Activated CD8-positive, alpha-beta memory T cell treated with anti-CD3 and anti-CD28 coated beads, Interleukin-2, amount 50 U/mL, for 24 hours (primary cell): ENCODE measurements around the gene PROK2.

Source experiments
- DNase-seq: peaks from one replicate; pipeline ENCODE4 v3.0.0-alpha.2; 2020; ENCODE audit errors: extremely low read depth

PROK2 gene

GRCh38 chr3:71742621-71743020 is 42.3 kb downstream of the PROK2 start:
- no peak for DNase-seq

DNA sequence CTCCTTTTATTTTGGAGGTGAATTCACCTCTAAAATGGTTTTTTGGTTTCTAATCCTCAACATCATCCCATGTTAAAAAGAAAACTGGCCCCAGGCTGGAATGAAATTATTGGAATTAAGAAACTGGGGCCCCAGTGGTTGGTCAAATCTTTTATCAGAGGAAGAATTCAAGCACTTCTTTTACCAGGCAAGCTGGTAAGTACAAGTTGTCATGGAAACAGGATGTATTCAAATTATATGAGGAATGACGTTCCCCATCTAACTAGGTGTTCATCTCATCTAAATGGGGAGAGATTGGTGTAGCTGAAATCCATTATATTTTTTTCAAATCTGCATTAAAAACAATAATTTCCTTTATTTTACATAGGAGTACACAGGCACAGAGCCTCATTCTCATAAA is 50.1 kb downstream of the PROK2 start:
- no peak for DNase-seq

DNA sequence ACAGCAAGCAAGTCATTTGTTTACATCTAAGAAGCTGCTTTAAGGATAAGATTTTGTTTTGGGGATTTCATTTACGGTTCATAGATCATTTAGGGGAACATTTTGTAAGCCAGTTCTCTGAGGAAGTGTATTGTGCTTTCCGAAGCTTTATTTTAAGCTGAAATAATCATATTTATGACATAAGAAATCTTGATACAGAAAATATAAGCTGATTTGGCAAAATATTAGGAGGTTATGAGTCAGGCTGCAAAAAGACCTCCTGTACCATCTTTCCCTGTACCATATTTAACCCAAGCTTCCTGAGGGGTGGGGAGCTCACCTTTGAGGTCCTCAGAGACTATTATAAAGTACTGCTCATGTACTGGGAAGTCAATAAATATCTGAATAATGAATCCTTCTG is 51.6 kb downstream of the PROK2 start:
- no peak for DNase-seq

DNA sequence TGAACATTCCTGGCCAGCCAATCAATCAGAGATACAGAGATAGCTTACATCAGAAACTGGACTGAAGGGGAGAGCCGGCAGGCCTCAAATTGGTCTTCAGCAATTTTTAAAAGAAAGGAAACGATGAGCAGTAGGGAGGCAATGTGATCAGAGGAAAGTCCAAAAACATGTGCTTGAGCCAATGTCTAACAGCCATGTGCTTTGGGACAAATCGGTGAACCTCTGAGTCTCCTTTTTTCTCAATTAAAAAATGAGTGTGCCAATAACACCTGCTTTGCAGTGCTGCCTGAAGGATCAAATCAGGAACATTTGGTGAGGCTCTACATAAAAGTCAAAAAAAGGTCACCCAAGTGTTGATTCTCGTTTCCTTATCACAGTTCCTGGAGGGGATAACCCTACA is 52.3 kb downstream of the PROK2 start:
- DNase-seq = no peak

GRCh38 chr3:71728632-71729342 is 56.2 kb downstream of the PROK2 start:
- DNase-seq = no peak

- no peak for DNase-seq
These were observed 58.8 kb downstream of the PROK2 start for GRCh38 chr3:71726146-71726545.

GRCh38 chr3:71725271-71725991 is 59.5 kb downstream of the PROK2 start, which contains the start of gene EIF4E3:
Gene EIF4E3, minus strand, starts transcription at chr3:71725402. Its CDS starts 35 bp downstream, at chr3:71725367.
- no peak for DNase-seq

- no peak for DNase-seq
These were observed 60.2 kb downstream of the PROK2 start for GRCh38 chr3:71724584-71725270.

GRCh38 chr3:71724171-71724453 is 60.8 kb downstream of the PROK2 start:
- DNase-seq = no peak

DNA sequence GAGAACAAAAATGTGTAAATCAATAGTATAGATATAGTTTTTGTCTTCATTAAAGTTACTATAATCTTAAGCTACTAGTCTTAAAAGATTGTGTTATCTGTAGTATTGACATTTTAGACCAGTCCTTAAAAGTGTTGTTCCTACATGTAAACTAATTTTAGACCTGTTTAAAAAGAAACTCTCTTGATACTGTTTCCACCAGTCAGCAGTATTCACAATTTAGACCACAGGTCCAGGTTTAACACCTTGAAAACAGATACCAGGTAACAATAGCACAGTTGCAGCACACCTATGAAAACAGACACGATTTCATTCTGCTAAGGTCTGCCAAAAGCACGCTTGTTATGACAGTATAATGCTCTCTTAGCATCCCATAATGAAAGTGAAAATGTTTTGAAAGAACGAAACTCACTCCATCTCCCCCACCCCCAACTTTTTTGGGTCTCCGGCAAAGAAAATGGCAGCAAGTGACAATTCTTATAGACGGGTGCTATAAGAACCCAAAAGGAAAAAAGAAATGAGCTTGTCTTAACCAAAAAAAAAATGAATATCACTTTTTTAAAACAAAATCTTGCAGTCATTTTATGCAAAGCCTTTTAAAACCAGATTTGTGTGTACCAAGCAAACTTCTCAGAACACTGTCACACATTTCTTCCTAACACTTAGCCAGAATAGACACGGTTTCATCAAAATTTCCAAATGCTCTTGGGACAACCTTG is 61.3 kb downstream of the PROK2 start:
- DNase-seq = no peak

DNA sequence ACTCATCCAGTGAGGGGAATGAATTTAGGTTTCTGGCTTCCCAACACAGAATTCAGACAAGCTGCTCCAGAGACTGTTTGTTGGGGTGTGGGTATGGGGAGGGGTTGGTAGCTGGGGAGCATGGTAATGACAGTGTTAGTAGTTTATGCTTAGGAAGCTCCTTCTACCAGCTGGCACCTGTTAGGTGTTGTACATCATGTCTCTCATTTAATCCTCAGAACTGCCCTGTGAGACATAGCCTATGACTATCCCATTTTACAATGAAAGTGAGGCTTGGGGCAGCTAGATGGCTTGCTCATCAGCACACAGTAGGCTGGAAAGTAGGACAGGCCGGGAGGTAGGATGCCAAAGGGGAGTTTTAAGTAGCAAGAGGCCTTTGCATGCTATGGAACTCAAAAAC is 62.3 kb downstream of the PROK2 start:
- DNase-seq = no peak
